ENCODE results near the gene CHADL. TPM values are rescaled to one million over a fixed set of nuclear protein-coding genes. Genes with fewer than 3 reads are reported as not detected.

Gene CHADL
- total and polyA plus RNA-seq, 10 of the 15 experiments (the other 5 are each of a cell fraction or from before 2014, with no cell fraction given), result 0.24 TPM; not detected in 9

- no peaks in the 10 kb centered on the region for H3K27me3 ChIP-seq (replicated peaks in 1 of 2; ENCODE audit: control insufficient read depth in 2 of 2, insufficient read depth in 2 of 2, low read length in 1 of 2)
- ChIA-PET SMC1A (ENCODE audit: uncharacterized antibody, unreplicated experiment) (interaction anchor here (0.9 kb wide), 1 partner anchor 9 kb away, joined by 4 read pairs; no protein-coding TSS in a partner anchor), RAD21 (ENCODE audit: unreplicated experiment) (no interaction called here), POLR2A (no interaction called here), CTCF (interaction anchor here (2.9 kb wide), 1 partner anchor 22 kb away, joined by 6 read pairs; the partner anchor contains the start of gene ZC3H7B)
- no peak overlapping the region for H3K27ac ChIP-seq (ENCODE audit: control insufficient read depth, insufficient read depth)
- no peak overlapping the region for H3K4me2 ChIP-seq (ENCODE audit: control insufficient read depth, insufficient read depth)
- TF ChIP-seq SREBF1 (IDR thresholded peaks at IDR 0.05; ENCODE audit: low read length) (no peak), POLR2AphosphoS5 (IDR thresholded peaks at IDR 0.05; ENCODE audit: low read length) (no peak), HSF1 (IDR thresholded peaks at IDR 0.05; ENCODE audit: low read depth, low read length) (no peak), BCL3 (IDR thresholded peaks at IDR 0.05; ENCODE audit: borderline replicate concordance, insufficient read depth, low read depth, low read length, poor library complexity, severe bottlenecking) (no peak), ASH2L (IDR thresholded peaks at IDR 0.05; ENCODE audit: borderline replicate concordance, low read depth) (no peak), EP300 (IDR thresholded peaks at IDR 0.05; ENCODE audit: borderline replicate concordance in 1 of 2, control insufficient read depth in 1 of 2, low read depth in 2 of 2, low read length in 2 of 2) (no peak), PRDM15 (CRISPR knock-in tag; IDR thresholded peaks at IDR 0.05) (no peak), RFX5 (IDR thresholded peaks at IDR 0.05; ENCODE audit: low read depth, low read length) (no peak), RELB (IDR thresholded peaks at IDR 0.05; ENCODE audit: low read depth) (no peak)
- peaks cover 2% of the 10 kb centered on the region; the same call in 1 of the 2 replicates for H3K4me1 ChIP-seq (ENCODE audit: control insufficient read depth, insufficient read depth, low read length)
- in situ Hi-C loops (cut with MboI), result no loop called here
- H2AFZ ChIP-seq (ENCODE audit: control insufficient read depth, low read depth, low read length), result no peak overlapping the region
- H3K36me3 ChIP-seq (ENCODE audit: control insufficient read depth in 2 of 2, insufficient read depth in 2 of 2, low read length in 1 of 2), result peaks cover 5 to 19% of the 10 kb centered on the region in 2 experiments
- ATAC-seq, result no peak
- no peak overlapping the region for H3K9ac ChIP-seq (ENCODE audit: control insufficient read depth, insufficient read depth, low read length)
- intact Hi-C loops (cut with micrococcal nuclease; ENCODE audit: unreplicated experiment), result no loop called here
- peaks cover 16% of the 10 kb centered on the region for H3K79me2 ChIP-seq (ENCODE audit: control insufficient read depth, insufficient read depth, low read length)
- H4K20me1 ChIP-seq (ENCODE audit: control insufficient read depth, insufficient read depth), result no peaks in the 10 kb centered on the region
- no peak for DNase-seq (ENCODE audit: low read depth, low spot score)
- H3K9me3 ChIP-seq (replicated peaks; ENCODE audit: control insufficient read depth, insufficient read depth, low read length), result no peaks in the 10 kb centered on the region
- WGBS (ENCODE audit: insufficient coverage, insufficient replicate concordance, low lambda C conversion rate, missing lambda C conversion rate), result 84% methylated on average over 3 of the region's 3 CpGs
- FAIRE-seq, result no peak
- no peak overlapping the region for H3K4me3 ChIP-seq
- no TSS peak for BruUV-seq (replicated peaks)
These were observed 39.3 kb upstream of the CHADL start for GRCh38 chr22:41280065-41280464.
